Activated T-helper 2 cell treated with anti-CD3 and anti-CD28 coated beads, Interferon-gamma antibody, Interleukin-2, Interleukin-4, amounts not matched to agents 10 μg/mL and 5 μg/mL and 100 μg/mL, durations not matched to agents 14 hours and 24 hours and 36 hours (primary cell): ENCODE measurements around the gene COL15A1. TPM values are rescaled to one million over a fixed set of nuclear protein-coding genes. Genes with fewer than 3 reads are reported as not detected.

Experiments
- DNase-seq: peaks from one replicate; pipeline ENCODE4 v3.0.0; 2021; ENCODE audit warnings: low spot score
- H3K27ac Mint-ChIP-seq: one replicate; pipeline ENCODE4 v1.8.0; 2021; ENCODE audit warnings: mixed read lengths
- H3K27me3 Mint-ChIP-seq: one replicate; pipeline ENCODE4 v1.8.0; 2021; ENCODE audit warnings: low read depth, mixed read lengths
- H3K36me3 Mint-ChIP-seq: one replicate; pipeline ENCODE4 v1.8.0; 2021; ENCODE audit warnings: low read depth, mixed read lengths
- H3K4me1 Mint-ChIP-seq: one replicate; pipeline ENCODE4 v1.8.0; 2021; ENCODE audit warnings: low read depth, mixed read lengths
- H3K4me3 Mint-ChIP-seq: one replicate; pipeline ENCODE4 v1.8.0; 2021; ENCODE audit warnings: low read depth, mild to moderate bottlenecking, moderate library complexity, mixed read lengths
- H3K9me3 Mint-ChIP-seq: one replicate; pipeline ENCODE4 v1.8.0; 2021; ENCODE audit warnings: mixed read lengths
- intact Hi-C: fragments of 100-400 bp; cut with micrococcal nuclease; formaldehyde crosslinking; loops from one replicate; pipeline ENCODE4 v1.15.1; 2023
- total RNA-seq: library from RNA; stranded (reverse); gene quantifications from 2 replicates; pipeline ENCODE4 v1.2.3, GENCODE V29; 2022

Gene COL15A1
- total RNA-seq, 1 donor from 2014 or later, result not detected

DNA sequence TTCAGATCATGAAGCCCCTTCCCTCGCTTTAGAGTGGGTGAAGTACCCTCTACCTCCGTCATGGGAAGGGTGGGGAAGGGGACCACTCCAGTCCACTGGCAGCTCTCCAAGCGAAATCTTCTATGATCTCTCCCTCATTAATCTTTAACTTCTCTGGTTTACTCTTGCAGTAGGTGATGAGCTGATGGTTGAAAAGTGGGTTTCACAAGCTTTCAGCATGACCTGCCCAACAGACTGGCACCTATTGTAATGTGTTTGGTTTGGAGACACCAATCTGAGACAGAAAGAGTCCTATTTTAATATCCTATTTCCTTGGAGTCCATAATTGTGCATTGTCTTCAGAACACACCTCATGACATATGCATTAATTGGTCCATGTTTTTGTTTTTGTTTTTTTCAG, 90.4 kb downstream of the COL15A1 start:
- H3K36me3 Mint-ChIP-seq, result no peaks in the 10 kb centered on the region
- peaks cover 27% of the 10 kb centered on the region for H3K27me3 Mint-ChIP-seq

DNA sequence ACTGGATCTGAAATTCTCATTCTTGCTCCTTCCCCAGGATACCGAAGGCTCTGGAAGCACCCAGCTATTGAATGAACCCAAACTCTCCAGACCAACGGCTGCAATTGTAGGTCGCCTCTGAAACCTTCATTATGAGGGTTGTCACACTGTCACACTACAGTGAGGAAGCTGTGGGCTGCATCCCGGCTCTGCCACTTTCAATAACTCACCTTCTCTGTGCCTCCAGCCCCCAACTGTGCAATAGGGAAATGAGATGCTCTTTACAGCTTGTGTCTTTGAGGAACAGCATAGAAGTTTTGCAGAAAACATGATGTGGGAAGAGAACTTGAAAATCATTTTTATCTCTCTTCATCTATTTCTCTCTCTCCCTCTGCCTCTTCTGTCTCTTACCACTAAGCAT, 91.6 kb downstream of the COL15A1 start:
- Mint-ChIP-seq H3K27ac (no peak overlapping the region), H3K4me3 (no peak overlapping the region), H3K36me3 (no peaks in the 10 kb centered on the region), H3K9me3 (no peaks in the 10 kb centered on the region), H3K4me1 (peaks cover 30% of the 10 kb centered on the region), H3K27me3 (peaks cover 22% of the 10 kb centered on the region)
- intact Hi-C loops, result no loop called here
- no peak for DNase-seq

More for the DNA sequence above, 90.4 kb downstream of the COL15A1 start:
- intact Hi-C loops, result no loop called here
- H3K4me3 Mint-ChIP-seq, result no peak overlapping the region
- no peak overlapping the region for H3K27ac Mint-ChIP-seq
- no peaks in the 10 kb centered on the region for H3K9me3 Mint-ChIP-seq
- H3K4me1 Mint-ChIP-seq, result peaks cover 26% of the 10 kb centered on the region
- no peak for DNase-seq

DNA sequence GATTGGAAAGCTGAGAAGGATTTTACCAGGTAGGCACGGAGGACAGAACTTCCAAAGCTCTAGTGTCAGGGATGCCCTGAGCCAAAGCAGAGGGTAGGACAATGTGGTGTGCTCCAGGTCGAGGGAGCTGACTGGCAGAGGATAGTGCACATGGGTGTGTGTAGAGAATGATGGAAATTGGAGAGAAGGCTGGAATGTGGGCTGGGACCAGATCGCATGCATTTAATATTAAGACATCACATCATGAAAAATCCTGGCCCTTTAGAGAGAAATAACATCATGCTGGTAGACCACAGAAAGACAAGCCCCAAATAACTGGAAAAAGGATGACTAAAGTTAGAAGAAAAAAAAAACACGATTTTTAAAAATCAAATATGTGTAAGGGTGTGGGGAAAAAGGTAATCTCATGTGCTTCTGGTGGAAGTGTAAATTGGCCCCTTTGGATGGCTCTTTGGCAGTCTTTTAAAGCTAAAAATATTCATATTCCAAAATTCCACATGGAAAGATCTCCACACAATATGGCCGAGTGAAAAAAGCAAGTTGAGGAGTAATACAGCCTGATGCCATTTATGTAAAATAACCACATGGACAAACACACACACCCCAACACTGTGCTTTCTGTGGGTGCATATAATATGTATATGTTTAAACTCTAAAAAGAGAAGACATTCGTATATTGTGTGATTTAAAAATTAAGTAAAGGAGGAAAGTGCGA, 94.2 kb downstream of the COL15A1 start:
- Mint-ChIP-seq H3K27ac (no peak overlapping the region), H3K4me1 (peaks cover 34% of the 10 kb centered on the region), H3K9me3 (no peaks in the 10 kb centered on the region), H3K36me3 (no peaks in the 10 kb centered on the region), H3K27me3 (peaks cover 14% of the 10 kb centered on the region), H3K4me3 (no peak overlapping the region)
- DNase-seq, result no peak
- intact Hi-C loops, result no loop called here

DNA sequence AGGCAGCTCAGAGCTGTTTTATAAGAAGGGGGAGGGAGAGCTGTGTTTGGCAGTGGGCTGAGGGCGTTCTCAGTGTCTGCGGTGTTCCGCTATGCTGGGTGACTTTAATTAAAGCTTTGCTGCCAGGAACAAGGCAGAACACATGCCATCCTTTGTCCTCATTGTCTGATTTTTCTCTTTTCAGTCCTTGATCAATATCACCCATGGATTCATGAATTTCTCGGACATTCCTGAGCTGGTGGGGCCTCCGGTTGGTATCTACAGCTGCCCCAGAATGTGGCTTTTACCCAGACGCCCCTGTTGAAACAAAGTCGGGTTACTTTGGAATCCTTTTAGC, 94.7 kb downstream of the COL15A1 start:
- Mint-ChIP-seq H3K36me3 (peaks cover under 1% of the 10 kb centered on the region), H3K4me3 (no peak overlapping the region), H3K9me3 (no peaks in the 10 kb centered on the region), H3K27ac (no peak overlapping the region), H3K4me1 (peaks cover 34% of the 10 kb centered on the region), H3K27me3 (peaks cover 11% of the 10 kb centered on the region)
- intact Hi-C loops, result no loop called here
- no peak for DNase-seq

DNA sequence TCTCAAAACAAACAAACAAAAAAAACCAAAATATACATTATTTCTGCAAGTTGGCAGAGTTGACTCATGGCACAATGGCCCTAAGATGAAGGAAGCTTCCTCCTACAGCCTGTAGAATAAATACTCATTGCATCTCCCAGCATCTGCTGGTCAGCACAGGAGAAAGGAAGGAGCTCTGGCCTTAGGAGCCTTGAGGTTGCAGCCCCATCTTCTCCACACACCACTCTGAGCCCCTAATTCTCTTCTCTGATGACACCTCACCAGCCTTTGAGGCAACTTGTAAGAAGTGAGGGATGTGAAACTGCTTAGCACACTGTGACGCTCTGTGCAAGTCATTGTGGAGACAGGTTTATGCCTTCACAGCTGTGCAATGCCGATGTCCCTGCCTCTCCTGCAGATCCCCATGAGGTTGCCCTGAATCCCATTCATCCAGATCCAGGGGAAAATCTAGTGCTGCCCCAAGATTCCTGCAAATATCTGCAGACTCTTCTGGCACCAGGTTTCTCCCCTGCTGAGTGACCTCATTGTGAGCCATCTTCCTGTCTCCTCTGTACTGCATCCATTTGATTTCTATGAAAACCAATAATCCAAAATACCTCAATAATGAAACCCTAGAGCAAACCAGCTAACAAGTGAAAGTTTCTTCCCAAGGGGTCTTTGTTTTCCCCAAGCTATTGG, 95.9 kb downstream of the COL15A1 start:
- DNase-seq, result no peak
- H3K4me1 Mint-ChIP-seq, result peaks cover 30% of the 10 kb centered on the region
- no peak overlapping the region for H3K27ac Mint-ChIP-seq
- H3K27me3 Mint-ChIP-seq, result peaks cover 5% of the 10 kb centered on the region
- H3K36me3 Mint-ChIP-seq, result peaks cover 12% of the 10 kb centered on the region
- H3K4me3 Mint-ChIP-seq, result no peak overlapping the region
- intact Hi-C loops, result no loop called here
- H3K9me3 Mint-ChIP-seq, result peaks cover 8% of the 10 kb centered on the region

DNA sequence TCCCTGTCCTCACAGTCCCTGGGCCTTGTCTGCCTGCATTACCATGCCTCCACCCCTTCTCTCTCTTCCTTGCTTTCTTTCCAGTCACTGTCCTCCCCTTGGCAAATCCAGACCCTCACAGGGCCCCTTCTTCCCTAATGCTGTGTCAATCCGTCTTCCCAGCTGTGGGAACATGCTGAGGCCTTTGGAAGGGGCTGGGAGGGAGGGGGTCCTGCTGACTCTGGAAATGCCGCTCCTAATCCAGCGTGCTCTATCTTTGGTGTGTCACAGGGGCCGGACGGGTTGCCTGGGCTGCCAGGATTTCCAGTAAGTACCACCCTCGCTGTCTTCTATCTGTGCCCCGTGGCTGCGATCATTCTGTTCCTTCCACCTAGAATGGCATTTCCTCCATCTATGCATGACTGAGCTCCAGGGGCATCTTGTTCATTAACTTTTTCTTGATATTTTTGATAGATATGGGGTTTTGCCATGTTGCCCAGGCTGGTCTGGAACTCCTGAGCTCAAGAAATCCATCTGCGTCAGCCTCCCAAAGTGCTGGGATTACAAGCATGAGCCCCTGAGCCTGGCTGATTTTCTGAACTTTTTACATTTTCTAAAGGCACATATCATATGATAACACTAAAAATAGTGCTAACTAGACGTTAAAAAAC, 96.7 kb downstream of the COL15A1 start:
- H3K4me1 Mint-ChIP-seq, result peaks cover 31% of the 10 kb centered on the region
- intact Hi-C loops, result no loop called here
- H3K27me3 Mint-ChIP-seq, result peaks cover 5% of the 10 kb centered on the region

DNA sequence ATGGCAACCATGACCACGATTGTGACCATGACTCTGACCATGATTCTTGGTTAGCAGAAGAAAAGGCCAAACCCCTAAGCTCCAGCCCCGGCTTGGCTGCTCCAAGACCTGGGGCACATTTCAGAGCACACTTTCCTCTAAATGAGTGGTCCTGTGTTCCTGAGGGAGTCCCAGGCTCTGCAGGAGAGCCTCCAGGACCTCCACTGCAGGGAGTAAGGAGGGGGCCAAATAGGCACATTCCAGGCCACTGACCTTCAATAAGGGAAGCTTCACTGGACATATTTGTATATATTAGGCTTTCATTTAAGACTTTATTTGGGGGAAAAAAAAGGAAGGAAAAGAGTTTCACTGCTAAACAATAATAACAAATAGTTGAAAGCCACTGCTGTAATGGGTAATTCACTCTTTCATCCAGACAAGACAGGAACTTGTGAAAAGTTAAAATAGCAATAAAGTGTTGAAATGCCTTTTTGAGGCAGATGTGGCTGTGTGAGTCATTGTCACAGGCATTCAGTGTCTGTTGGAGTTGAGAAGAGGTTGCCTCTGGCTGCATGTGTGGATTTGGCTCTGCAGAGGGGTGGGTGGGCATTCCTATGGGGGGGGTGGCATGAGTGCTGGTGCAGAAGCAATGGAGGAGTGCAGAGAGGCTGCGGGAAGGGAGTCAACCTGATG, 97.3 kb downstream of the COL15A1 start:
- Mint-ChIP-seq H3K4me3 (no peak overlapping the region), H3K27me3 (peaks cover 5% of the 10 kb centered on the region), H3K27ac (no peak overlapping the region), H3K36me3 (peaks cover 23% of the 10 kb centered on the region), H3K4me1 (peaks cover 30% of the 10 kb centered on the region), H3K9me3 (peaks cover 19% of the 10 kb centered on the region)
- DNase-seq, result no peak
- intact Hi-C loops, result no loop called here

More for the DNA sequence above, 96.7 kb downstream of the COL15A1 start:
- Mint-ChIP-seq H3K36me3 (peaks cover 18% of the 10 kb centered on the region), H3K9me3 (peaks cover 15% of the 10 kb centered on the region), H3K27ac (no peak overlapping the region), H3K4me3 (no peak overlapping the region)
- DNase-seq, result no peak

DNA sequence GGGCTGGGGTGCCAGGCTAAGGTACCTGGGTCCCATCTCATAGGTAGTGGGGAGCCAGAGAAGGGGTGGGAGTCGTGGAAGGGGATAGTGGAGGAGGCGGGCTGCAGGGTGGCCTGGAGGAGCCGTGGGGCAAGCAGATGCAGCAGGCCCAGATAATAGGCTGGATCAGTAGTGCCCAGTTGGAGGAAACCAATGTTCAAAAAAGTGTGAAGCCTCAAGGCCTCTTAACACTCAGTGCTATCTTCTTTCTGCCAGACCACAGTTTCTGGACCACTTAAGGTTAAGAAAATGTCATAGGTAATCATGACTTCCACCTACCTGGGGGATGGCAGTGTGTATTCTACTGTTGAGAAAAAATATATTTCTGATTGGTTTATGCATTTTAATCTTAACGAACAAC, 97.9 kb downstream of the COL15A1 start:
- H3K4me1 Mint-ChIP-seq, result peaks cover 30% of the 10 kb centered on the region
- intact Hi-C loops, result no loop called here
- no peak for DNase-seq
- H3K27me3 Mint-ChIP-seq, result peaks cover 5% of the 10 kb centered on the region
- H3K27ac Mint-ChIP-seq, result no peak overlapping the region
- H3K4me3 Mint-ChIP-seq, result no peak overlapping the region
- H3K36me3 Mint-ChIP-seq, result peaks cover 23% of the 10 kb centered on the region
- peaks cover 19% of the 10 kb centered on the region for H3K9me3 Mint-ChIP-seq

DNA sequence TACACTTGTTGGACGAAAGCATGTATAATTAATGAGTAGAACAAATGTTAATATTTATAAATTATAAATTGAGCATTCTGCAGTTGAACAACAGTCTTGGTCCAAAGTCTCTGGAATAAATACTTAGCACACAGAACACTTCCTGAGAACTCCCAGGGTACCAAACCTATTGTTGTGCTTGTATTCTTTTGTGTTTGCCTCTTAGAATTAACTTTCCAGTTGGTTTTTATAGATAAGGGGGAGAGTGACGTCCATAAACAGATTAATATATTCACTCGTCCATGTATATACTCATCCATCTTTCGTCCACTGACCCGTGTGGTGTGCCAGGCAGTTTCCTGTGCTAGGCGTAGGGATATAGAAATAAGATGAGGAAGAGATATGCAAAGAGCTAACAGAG, 98.9 kb downstream of the COL15A1 start:
- intact Hi-C loops, result no loop called here
- Mint-ChIP-seq H3K9me3 (peaks cover 19% of the 10 kb centered on the region), H3K27ac (no peak overlapping the region), H3K27me3 (peaks cover 3% of the 10 kb centered on the region), H3K4me1 (peaks cover 29% of the 10 kb centered on the region), H3K4me3 (no peak overlapping the region), H3K36me3 (peaks cover 23% of the 10 kb centered on the region)
- no peak for DNase-seq

DNA sequence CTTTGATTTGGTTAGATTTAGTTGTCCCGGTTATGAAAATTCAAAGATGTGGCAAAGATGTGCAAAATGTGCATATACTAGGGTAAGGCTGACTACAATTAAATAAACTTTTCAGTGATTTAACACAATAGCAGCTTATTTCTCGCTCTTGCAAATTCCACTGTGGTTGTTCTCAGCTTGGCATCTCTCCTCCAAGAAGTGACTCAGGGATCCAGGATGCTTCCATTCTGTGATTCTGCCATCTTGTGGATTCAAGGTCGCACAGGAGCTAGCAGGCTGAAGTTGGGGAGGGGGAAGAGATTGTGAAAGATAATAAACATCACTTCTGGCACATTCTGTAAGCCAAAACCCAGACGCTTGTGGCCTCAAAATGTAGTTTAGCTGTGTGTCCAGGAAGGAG, 101.1 kb downstream of the COL15A1 start:
- Mint-ChIP-seq H3K4me1 (peaks cover 25% of the 10 kb centered on the region), H3K27ac (no peak overlapping the region), H3K4me3 (no peak overlapping the region), H3K9me3 (peaks cover 19% of the 10 kb centered on the region), H3K36me3 (peaks cover 23% of the 10 kb centered on the region), H3K27me3 (no peaks in the 10 kb centered on the region)
- intact Hi-C loops, result no loop called here
- DNase-seq, result no peak

DNA sequence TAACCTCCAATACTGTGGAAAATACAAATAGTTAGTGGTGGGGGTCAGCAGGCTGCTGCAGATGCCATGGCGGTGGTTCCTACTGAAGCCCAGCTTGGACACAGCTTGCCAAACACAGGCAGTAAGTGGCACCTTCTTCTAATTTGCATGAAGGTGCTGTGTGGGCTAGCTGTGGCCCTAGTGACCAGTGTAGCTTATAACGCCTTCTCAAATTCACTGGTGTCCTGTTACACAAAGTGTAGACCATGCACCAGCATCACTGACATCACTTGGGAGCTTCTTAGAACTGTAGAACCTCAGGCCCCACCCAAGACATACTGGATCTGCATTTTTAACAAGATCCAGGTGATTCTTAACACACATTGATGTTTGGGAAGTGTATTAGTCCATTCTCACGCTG, 102.4 kb downstream of the COL15A1 start:
- no peak overlapping the region for H3K27ac Mint-ChIP-seq
- H3K4me1 Mint-ChIP-seq, result peaks cover 24% of the 10 kb centered on the region
- no peak for DNase-seq
- no peaks in the 10 kb centered on the region for H3K27me3 Mint-ChIP-seq
- intact Hi-C loops, result no loop called here
- peaks cover 19% of the 10 kb centered on the region for H3K9me3 Mint-ChIP-seq
- H3K36me3 Mint-ChIP-seq, result peaks cover 23% of the 10 kb centered on the region
- no peak overlapping the region for H3K4me3 Mint-ChIP-seq

DNA sequence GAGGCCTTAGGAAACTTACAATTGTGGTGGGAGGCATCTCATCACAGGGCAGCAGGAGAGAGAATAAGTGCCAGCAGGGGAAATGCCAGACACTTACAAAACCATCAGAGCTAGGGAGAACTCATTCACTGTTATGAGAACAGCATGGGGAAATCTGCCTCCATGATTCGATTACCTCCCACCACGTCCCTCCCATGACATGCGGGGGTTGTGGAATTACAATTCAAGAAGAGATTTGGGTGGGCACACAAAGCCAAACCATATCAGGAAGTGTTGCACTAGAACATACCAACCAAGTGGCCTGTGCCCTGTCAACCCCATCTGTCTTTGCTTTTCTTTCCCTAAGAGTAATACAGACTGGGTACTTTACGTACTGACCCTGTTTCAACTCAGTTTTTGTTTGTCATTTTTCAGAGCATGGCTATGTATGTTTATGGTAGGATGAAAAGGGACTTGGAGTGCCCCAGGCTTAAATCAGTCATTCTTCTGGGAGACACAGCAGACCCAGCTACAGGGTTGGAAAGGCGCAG, 102.9 kb downstream of the COL15A1 start:
- intact Hi-C loops, result no loop called here
- Mint-ChIP-seq H3K4me1 (peaks cover 19% of the 10 kb centered on the region), H3K4me3 (no peak overlapping the region), H3K27me3 (no peaks in the 10 kb centered on the region), H3K27ac (no peak overlapping the region), H3K9me3 (peaks cover 19% of the 10 kb centered on the region), H3K36me3 (peaks cover 23% of the 10 kb centered on the region)
- DNase-seq, result no peak
